Measurements from ENCODE around the gene DEK.
"Not testable (repeated sequence)": the region's sequence is repeated elsewhere in the genome, so short reads cannot be mapped to it uniquely, and the experiment has no call there.

DEK gene

DNA sequence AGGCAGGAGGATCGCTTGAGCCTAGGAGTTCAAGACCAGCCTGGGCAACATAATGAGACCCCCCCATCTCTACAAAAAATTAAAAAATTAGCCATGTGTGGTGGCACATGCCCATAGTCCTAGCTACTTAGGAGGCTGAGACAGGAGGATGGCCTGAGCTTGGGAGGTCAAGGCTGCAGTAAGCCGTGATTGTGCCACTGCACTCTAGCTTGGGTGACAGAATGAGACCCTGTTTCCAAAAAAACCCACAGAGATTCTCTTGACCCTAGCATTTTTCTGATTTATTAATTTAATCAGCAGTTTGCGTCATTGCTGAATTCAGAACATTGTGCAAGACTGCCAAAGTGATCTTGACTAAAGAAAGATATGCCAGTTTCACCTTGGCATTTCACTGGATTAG lies 72.3 kb downstream of the DEK start:
- no peak for DNase-seq

- no peak for DNase-seq
These were observed 75.1 kb downstream of the DEK start for GRCh38 chr6:18189196-18189595.

GRCh38 chr6:18187701-18188100 lies 76.6 kb downstream of the DEK start:
- DNase-seq = no peak

GRCh38 chr6:18186540-18187250 lies 77.6 kb downstream of the DEK start:
- DNase-seq = peak; percentile 9

DNA sequence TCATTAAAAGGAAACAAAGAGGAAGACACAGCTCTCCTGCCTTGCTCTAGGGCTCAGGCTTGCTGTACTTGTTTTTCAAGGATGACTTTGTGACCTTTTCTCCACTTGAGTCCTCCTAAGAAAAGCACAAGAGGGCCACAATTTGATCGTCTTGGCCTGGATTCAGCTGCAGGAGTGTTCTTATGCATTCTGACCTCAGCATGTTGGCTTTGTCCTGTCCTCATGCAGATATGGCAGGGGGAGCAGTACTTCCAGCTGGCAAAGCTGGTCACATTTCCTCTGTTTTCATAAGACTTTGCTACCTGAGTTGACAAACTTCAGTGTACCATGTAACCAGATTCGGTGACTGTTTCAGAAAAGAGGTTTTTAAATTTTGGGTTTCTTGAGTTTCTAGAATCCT lies 78.3 kb downstream of the DEK start:
- DNase-seq = no peak

GRCh38 chr6:18185624-18186023 lies 78.7 kb downstream of the DEK start:
- DNase-seq = no peak

DNA sequence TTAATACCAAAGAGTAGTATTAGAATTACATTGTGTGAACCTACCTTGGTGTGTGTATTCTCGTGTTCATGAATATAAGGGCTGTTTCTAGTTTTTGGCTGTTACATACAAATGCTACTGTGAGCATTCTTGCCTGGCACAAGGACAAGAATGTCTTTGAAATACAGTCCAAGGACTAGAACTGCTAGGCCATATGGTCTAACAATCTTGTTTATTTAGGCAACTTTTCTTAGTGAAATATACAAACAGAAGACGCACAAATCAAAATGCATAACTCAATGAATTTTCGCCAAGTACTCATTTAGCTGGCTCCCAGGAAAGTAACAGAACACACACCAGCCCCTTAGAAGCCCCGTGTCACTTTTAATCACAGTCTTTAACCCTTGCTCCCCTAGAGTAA lies 80.6 kb downstream of the DEK start:
- DNase-seq = no peak

DNA sequence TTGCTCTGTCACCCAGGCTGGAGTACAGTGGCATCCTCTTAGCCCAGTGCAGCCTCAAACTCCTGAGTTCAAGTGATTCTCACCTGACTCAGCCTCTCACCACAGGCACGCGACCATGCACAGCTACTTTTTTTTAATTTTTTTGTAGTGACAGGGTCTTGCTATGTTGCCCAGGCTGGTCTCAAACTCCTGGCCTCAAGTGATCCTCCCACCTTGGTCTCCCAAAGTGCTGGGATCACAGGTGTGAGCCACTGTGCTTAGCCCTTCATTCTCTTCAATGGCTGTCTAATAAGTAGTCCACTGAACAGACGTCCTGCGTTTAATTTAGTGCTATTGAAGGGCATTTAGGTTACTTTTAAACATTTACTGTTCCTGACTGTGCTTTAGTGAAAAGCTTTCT lies 81.8 kb downstream of the DEK start:
- DNase-seq = no peak

DNA sequence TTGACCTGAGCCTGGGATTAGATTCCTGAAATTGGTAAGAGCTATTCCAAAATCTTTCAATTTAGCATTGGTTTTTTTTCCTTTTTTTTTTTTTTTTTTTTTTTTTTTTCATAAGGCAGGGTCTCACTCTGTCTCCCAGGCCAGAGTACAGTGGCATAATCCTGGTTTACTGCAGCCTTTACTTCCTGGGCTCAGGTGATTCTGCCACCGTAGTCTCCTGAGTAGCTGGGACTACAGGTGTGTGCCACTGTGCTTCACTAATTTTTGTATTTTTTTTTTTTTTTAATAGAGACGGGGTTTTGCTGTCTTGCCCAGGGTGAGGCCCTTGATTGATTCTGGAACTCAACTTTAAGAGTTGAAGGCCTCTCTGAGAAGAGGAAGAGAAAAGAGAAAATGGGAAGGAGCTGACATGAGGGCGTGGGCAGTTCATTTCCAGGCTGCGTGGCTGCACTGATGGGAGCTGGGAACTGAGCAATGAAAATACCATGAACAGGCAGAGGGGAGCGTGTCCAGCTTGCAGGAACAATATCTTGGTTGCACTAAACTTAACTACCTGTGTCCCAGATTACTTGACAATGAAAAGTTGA lies 84.5 kb downstream of the DEK start:
- DNase-seq = no peak

GRCh38 chr6:18178960-18179615 lies 85.2 kb downstream of the DEK start:
- no peak for DNase-seq

- no peak for DNase-seq
These were observed 86.9 kb downstream of the DEK start for GRCh38 chr6:18177286-18177965.

DNA sequence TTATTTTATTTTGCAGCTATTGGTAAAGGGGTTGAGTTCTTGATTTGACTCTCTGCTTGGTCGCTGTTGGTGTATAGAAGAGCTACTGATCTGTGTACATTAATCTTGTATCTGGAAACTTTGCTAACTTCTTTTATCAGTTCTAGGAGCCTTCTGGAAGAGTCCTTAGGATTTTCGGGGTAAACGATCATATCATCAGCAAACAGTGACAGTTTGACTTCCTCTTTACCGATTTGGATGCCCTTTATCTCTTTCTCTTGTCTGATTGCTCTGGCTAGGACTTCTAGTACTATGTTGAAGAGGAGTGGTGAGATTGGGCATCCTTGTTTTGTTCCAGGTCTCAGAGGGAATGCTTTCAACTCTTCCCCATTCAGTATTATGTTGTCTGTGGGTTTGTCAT lies 88.1 kb downstream of the DEK start:
- not testable (repeated sequence) for DNase-seq
